Glutamatergic neuron (in vitro differentiated cells): Measurements from ENCODE around the gene CAMKMT. TPM values are rescaled to one million over a fixed set of nuclear protein-coding genes. Genes with fewer than 3 reads are reported as not detected.

ENCODE experiments used
- DNase-seq: peaks from one replicate; pipeline ENCODE4 v3.0.0; 2022
- H3K27ac Mint-ChIP-seq: one replicate; pipeline ENCODE4 v1.8.0; 2020; ENCODE audit warnings: mild to moderate bottlenecking, mixed read lengths, inconsistent platforms; ENCODE audit not compliant: unreplicated experiment
- H3K27me3 Mint-ChIP-seq: one replicate; pipeline ENCODE4 v1.8.0; 2020; ENCODE audit warnings: mild to moderate bottlenecking, moderate library complexity, mixed read lengths, inconsistent platforms; ENCODE audit not compliant: unreplicated experiment
- H3K36me3 Mint-ChIP-seq: one replicate; pipeline ENCODE4 v1.8.0; 2020; ENCODE audit warnings: mild to moderate bottlenecking, mixed read lengths, inconsistent platforms; ENCODE audit not compliant: unreplicated experiment
- H3K4me1 Mint-ChIP-seq: one replicate; pipeline ENCODE4 v1.8.0; 2020; ENCODE audit warnings: mild to moderate bottlenecking, low read depth, mixed read lengths, inconsistent platforms; ENCODE audit not compliant: unreplicated experiment
- H3K4me3 Mint-ChIP-seq: one replicate; pipeline ENCODE4 v1.8.0; 2020; ENCODE audit warnings: mild to moderate bottlenecking, mixed read lengths, inconsistent platforms; ENCODE audit not compliant: unreplicated experiment
- H3K9me3 Mint-ChIP-seq: one replicate; pipeline ENCODE4 v1.8.0; 2020; ENCODE audit warnings: mild to moderate bottlenecking, moderate library complexity, mixed read lengths, inconsistent platforms; ENCODE audit not compliant: unreplicated experiment
- CTCF ChIP-seq: fragments of 200-600 bp; sonication (generic); IDR thresholded peaks from one replicate; pipeline ENCODE4 v1.5.0; 2021; ENCODE audit not compliant: partially characterized antibody, unreplicated experiment
- total RNA-seq: library from RNA; stranded (reverse); fragmentation: NEBNext Ultra II Directional; extraction: Animal tissue kit (Norgen Biotek cat#: 25700); gene quantifications from one replicate; pipeline ENCODE4 v1.2.1, GENCODE V29; 2021; ENCODE audit not compliant: unreplicated experiment

The CAMKMT gene
- total RNA-seq, 1 donor from 2014 or later = 9.6 TPM

GRCh38 chr2:44772131-44772530 is 410.4 kb downstream of the CAMKMT start:
- Mint-ChIP-seq H3K4me1 (peaks cover 45% of the 10 kb centered on the region), H3K4me3 (no peak overlapping the region), H3K27me3 (peaks cover 2% of the 10 kb centered on the region), H3K27ac (peak overlapping the region; percentile 77), H3K36me3 (no peaks in the 10 kb centered on the region), H3K9me3 (no peaks in the 10 kb centered on the region)
- no peak for TF ChIP-seq CTCF
- no peak for DNase-seq

GRCh38 chr2:44772669-44773378 is 411.1 kb downstream of the CAMKMT start:
- peaks cover 2% of the 10 kb centered on the region for H3K9me3 Mint-ChIP-seq
- H3K27me3 Mint-ChIP-seq = peaks cover 2% of the 10 kb centered on the region
- H3K27ac Mint-ChIP-seq = peak overlapping the region; percentile 77
- peaks cover 46% of the 10 kb centered on the region for H3K4me1 Mint-ChIP-seq
- peak overlapping the region; percentile 69 for H3K4me3 Mint-ChIP-seq
- no peak for TF ChIP-seq CTCF
- no peak for DNase-seq
- no peaks in the 10 kb centered on the region for H3K36me3 Mint-ChIP-seq

- Mint-ChIP-seq H3K9me3 (peaks cover 2% of the 10 kb centered on the region), H3K27ac (no peak overlapping the region), H3K27me3 (peaks cover 5% of the 10 kb centered on the region), H3K4me1 (peaks cover 42% of the 10 kb centered on the region), H3K4me3 (no peak overlapping the region), H3K36me3 (no peaks in the 10 kb centered on the region)
- no peak for TF ChIP-seq CTCF
- DNase-seq = no peak
Measured at GRCh38 chr2:44774826-44775492, 413.2 kb downstream of the CAMKMT start.

- no peak for TF ChIP-seq CTCF
- Mint-ChIP-seq H3K4me3 (peak overlapping the region; percentile 75), H3K27me3 (peaks cover 5% of the 10 kb centered on the region), H3K9me3 (peaks cover 6% of the 10 kb centered on the region), H3K36me3 (peaks cover 9% of the 10 kb centered on the region), H3K4me1 (peaks cover 35% of the 10 kb centered on the region), H3K27ac (peak overlapping the region; percentile 9)
- DNase-seq = no peak
Measured at GRCh38 chr2:44777036-44777435, 415.3 kb downstream of the CAMKMT start.

GRCh38 chr2:44777537-44777936 is 415.8 kb downstream of the CAMKMT start:
- Mint-ChIP-seq H3K36me3 (peaks cover 10% of the 10 kb centered on the region), H3K4me1 (peaks cover 31% of the 10 kb centered on the region), H3K27ac (peak overlapping the region; percentile 15), H3K4me3 (peak overlapping the region; percentile 75), H3K27me3 (peaks cover 5% of the 10 kb centered on the region), H3K9me3 (peaks cover 6% of the 10 kb centered on the region)
- TF ChIP-seq CTCF = no peak
- DNase-seq = peak; percentile 44
